ENCODE data around the gene KLHL29. TPM values are rescaled to one million over a fixed set of nuclear protein-coding genes. Genes with fewer than 3 reads are reported as not detected.
A peak's percentile ranks its signal among the peaks of the same experiment; 100 is the strongest.

Gene KLHL29
- polyA plus RNA-seq, 3 donors: 0.03 TPM; not detected in 2

DNA sequence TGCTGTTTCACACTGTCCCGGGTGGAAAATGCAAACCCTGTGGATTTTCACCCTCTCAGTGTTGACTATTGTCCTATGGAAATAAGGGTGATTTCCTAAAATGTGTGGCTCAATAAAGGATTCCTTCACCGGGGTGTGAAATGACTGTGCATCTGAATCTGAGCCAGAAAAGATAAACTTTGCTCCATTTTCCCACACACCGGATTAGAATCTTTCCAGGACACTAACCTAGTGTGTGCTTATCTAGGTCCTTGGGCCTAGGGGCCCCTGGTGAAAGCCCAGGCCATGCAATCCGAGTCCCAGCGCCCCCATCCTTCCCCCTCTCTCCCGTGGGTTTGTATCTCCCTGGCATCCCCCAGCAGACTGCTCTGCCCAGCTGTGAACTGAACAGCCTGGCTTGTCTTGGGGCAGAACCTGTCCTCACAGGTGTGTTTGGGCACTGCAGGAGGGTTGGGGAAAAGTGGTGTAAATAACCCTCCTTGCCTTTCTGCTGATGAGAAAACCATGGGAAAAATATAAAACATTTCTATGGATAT is 17.3 kb downstream of the KLHL29 start:
- Histone ChIP-seq H3K27me3 (ENCODE audit: control insufficient read depth in 2 of 2, insufficient read depth in 2 of 2, low read length in 2 of 2) (peaks cover 0 to 4% of the 10 kb centered on the region in 2 donors), H3K9ac (ENCODE audit: insufficient read depth, low read length, poor library complexity, severe bottlenecking) (no peak overlapping the region), H3K4me2 (replicated peaks; ENCODE audit: extremely low read depth, low read length, poor library complexity, severe bottlenecking) (no peak overlapping the region), H3K79me2 (ENCODE audit: insufficient read depth, low read length) (no peaks in the 10 kb centered on the region), H3K4me3 (replicated peaks in 1 of 3; ENCODE audit: low read depth in 2 of 3, low read length in 3 of 3) (no peak overlapping the region), H3K36me3 (replicated peaks in 1 of 2; ENCODE audit: control insufficient read depth in 1 of 2, insufficient read depth in 2 of 2, low read length in 2 of 2) (no peaks in the 10 kb centered on the region), H4K20me1 (ENCODE audit: insufficient read depth, low read length) (no peaks in the 10 kb centered on the region), H3K4me1 (ENCODE audit: control insufficient read depth in 1 of 2, insufficient read depth in 2 of 2, low read length in 2 of 2) (peaks cover 15 to 16% of the 10 kb centered on the region in 2 donors), H2AFZ (ENCODE audit: insufficient read depth, low read depth, low read length, poor library complexity, severe bottlenecking) (no peak overlapping the region), H3K9me3 (replicated peaks in 1 of 2; ENCODE audit: control insufficient read depth in 1 of 2, insufficient read depth in 1 of 2, low read length in 2 of 2) (no peaks in the 10 kb centered on the region), H3K27ac (ENCODE audit: low read depth in 1 of 2, low read length in 2 of 2) (no peak overlapping the region)
- H3K9me3 Mint-ChIP-seq: peaks cover 0 to 3% (median 0%) of the 10 kb centered on the region in 7 donors
- H3K4me3 Mint-ChIP-seq: no peak overlapping the region
- 100% methylated on average over 1 of the region's 6 CpGs for WGBS (ENCODE audit: insufficient coverage)
- TF ChIP-seq, protein P1, sequence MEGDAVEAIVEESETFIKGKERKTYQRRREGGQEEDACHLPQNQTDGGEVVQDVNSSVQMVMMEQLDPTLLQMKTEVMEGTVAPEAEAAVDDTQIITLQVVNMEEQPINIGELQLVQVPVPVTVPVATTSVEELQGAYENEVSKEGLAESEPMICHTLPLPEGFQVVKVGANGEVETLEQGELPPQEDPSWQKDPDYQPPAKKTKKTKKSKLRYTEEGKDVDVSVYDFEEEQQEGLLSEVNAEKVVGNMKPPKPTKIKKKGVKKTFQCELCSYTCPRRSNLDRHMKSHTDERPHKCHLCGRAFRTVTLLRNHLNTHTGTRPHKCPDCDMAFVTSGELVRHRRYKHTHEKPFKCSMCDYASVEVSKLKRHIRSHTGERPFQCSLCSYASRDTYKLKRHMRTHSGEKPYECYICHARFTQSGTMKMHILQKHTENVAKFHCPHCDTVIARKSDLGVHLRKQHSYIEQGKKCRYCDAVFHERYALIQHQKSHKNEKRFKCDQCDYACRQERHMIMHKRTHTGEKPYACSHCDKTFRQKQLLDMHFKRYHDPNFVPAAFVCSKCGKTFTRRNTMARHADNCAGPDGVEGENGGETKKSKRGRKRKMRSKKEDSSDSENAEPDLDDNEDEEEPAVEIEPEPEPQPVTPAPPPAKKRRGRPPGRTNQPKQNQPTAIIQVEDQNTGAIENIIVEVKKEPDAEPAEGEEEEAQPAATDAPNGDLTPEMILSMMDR (IDR thresholded peaks at IDR 0.05): no peak
- no peak for DNase-seq
- peaks cover 2 to 13% (median 5%) of the 10 kb centered on the region in 3 donors for H3K27me3 Mint-ChIP-seq (ENCODE audit: low read depth in 3 of 3)
- intact Hi-C loops (cut with micrococcal nuclease): no loop called here
- peaks cover 19% of the 10 kb centered on the region for H3K4me1 Mint-ChIP-seq
- no peaks in the 10 kb centered on the region for H3K36me3 Mint-ChIP-seq
- no peak overlapping the region for H3K27ac Mint-ChIP-seq

DNA sequence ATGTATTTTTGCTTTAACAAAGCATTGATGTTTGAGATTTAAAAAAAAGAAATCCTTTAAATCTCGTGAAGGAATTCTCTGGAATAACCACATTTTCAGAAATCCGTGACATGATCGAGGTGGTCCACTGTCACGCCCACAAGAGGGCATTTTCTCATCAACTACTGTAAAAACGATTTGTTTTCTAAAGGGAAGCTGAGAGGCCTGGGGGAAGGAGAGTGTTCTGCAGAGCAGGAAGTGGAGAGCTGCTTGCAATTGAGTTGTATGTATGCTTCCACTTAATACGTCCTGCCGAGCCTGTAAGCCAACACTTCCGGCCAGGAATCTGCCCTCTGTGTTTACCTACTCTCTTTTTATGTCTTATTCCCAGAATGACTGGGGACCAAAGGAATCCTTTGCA is 19.4 kb downstream of the KLHL29 start:
- peak overlapping the region; percentile 18 for H2AFZ ChIP-seq (ENCODE audit: insufficient read depth, low read depth, low read length, poor library complexity, severe bottlenecking)
- H3K4me3 Mint-ChIP-seq: peak overlapping the region in 1 of 2 donors; percentile 64
- H3K4me1 ChIP-seq (ENCODE audit: control insufficient read depth in 1 of 2, insufficient read depth in 2 of 2, low read length in 2 of 2): peaks cover 15 to 16% of the 10 kb centered on the region in 2 donors
- H3K27ac ChIP-seq (ENCODE audit: low read depth in 1 of 2, low read length in 2 of 2): no peak overlapping the region
- H3K4me2 ChIP-seq (replicated peaks; ENCODE audit: extremely low read depth, low read length, poor library complexity, severe bottlenecking): peak overlapping the region; percentile 45
- H3K36me3 ChIP-seq (replicated peaks in 1 of 2; ENCODE audit: control insufficient read depth in 1 of 2, insufficient read depth in 2 of 2, low read length in 2 of 2): no peaks in the 10 kb centered on the region
- WGBS (ENCODE audit: insufficient coverage): 0% methylated on average over 1 of the region's 8 CpGs
- intact Hi-C loops (cut with micrococcal nuclease): no loop called here
- H3K27ac Mint-ChIP-seq: peak overlapping the region in 1 of 7 donors; percentile 19
- no peaks in the 10 kb centered on the region for H3K27me3 ChIP-seq (ENCODE audit: control insufficient read depth in 2 of 2, insufficient read depth in 2 of 2, low read length in 2 of 2)
- H4K20me1 ChIP-seq (ENCODE audit: insufficient read depth, low read length): no peaks in the 10 kb centered on the region
- H3K9me3 Mint-ChIP-seq: peaks cover 0 to 3% (median 0%) of the 10 kb centered on the region in 7 donors
- H3K4me3 ChIP-seq (replicated peaks in 1 of 3; ENCODE audit: low read depth in 2 of 3, low read length in 3 of 3): peak overlapping the region in 1 of 3 experiments; percentile 44
- peaks cover 5 to 13% (median 11%) of the 10 kb centered on the region in 3 donors for H3K27me3 Mint-ChIP-seq (ENCODE audit: low read depth in 3 of 3)
- no peaks in the 10 kb centered on the region for H3K9me3 ChIP-seq (replicated peaks in 1 of 2; ENCODE audit: control insufficient read depth in 1 of 2, insufficient read depth in 1 of 2, low read length in 2 of 2)
- TF ChIP-seq, protein P1 (IDR thresholded peaks at IDR 0.05): no peak
- H3K36me3 Mint-ChIP-seq: no peaks in the 10 kb centered on the region
- peak overlapping the region; percentile 0 for H3K9ac ChIP-seq (ENCODE audit: insufficient read depth, low read length, poor library complexity, severe bottlenecking)
- peak in 1 of 3 donors; percentile 10 for DNase-seq
- H3K4me1 Mint-ChIP-seq: peaks cover 19% of the 10 kb centered on the region
- no peaks in the 10 kb centered on the region for H3K79me2 ChIP-seq (ENCODE audit: insufficient read depth, low read length)
